ENCODE data around the gene MYOCOS.
"Not testable (repeated sequence)": the region's sequence is repeated elsewhere in the genome, so short reads cannot be mapped to it uniquely, and the experiment has no call there.

The MYOCOS gene

DNA sequence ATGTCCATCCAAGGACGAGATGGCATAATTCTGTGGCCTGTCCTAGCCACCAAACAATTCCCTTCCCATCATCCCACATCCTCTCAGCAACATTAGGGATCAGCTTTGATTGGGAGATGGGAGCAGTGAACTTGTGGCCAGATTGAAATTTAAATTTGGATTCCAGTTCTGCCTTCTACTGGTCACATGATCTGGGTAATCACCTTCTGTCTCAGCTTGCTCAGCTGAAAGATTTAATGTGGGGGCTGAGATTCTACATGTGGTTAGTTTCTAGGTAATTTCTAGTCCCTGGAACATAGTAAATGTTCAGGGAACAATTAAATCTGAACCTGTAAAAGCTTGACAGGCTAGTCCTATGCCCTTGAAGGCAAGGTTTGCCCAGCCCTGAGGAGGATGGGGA is 3.2 kb downstream of the MYOCOS start:
- DNase-seq (ENCODE audit: low read depth, low spot score): no peak

DNA sequence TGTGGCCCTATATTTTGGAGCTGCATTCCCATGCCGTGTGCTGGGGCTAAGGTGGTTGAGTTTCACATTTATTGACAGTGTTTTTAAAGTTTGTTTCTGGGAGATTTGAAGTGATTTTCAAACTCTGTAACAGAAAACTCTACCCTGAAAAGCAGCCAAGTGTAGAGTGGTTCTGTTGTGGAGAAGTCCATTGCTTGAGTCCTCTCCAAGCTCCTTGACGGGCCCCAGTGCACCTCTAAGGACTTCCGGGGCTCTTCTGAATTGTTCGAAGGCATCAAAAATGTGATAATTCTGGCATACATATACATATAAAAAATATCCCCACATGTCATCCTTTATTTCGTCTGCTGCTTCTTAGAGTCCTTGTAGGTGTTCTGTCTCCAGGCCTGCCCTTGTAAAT is 5.0 kb downstream of the MYOCOS start:
- no peak for DNase-seq (ENCODE audit: low read depth, low spot score)

DNA sequence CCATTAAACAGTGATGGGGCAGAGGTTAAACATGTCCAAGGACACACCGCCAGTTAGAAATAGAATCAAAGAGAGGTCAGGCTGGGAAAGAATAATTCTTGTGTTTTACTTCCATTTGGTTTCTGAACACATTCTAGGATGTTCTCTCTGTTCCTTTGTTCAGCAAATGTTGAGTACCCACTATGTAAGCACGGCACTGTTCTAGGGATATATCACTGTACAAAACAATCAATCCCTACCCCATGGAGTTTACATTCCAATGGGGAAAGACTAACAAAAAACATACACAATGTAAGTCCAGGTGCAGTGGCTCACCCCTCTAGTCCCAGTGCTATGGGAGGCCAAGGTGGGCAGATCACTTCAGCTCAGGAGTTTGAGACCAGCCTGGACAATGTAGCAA is 6.2 kb downstream of the MYOCOS start:
- DNase-seq (ENCODE audit: low read depth, low spot score): no peak

DNA sequence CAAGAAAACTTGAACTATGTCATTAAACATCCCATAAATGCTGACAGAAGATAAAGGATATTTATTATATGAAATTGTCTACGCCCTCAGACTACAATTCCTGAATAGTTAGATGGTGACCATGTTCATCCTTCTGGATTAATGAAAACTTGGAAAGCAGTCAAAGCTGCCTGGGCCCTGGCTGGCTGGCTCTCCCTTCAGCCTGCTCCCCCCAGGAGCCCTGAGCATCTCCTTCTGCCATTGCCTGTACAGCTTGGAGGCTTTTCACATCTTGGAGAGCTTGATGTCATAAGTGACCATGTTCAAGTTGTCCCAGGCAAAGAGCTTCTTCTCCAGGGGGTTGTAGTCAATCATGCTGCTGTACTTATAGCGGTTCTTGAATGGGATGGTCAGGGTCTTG is 13.6 kb downstream of the MYOCOS start:
- DNase-seq (ENCODE audit: low read depth, low spot score): no peak

DNA sequence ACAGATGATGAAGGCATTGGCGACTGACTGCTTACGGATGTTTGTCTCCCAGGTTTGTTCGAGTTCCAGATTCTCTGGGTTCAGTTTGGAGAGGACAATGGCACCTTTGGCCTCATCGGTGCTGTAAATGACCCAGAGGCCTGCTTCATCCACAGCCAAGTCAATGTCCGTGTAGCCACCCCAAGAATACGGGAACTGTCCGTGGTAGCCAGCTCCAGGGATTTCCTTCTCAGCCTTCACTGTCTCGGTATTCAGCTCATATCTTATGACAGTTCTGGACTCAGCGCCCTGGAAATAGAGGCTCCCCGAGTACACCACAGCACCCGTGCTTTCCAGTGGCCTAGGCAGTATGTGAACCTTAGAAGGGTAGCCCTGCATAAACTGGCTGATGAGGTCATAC is 14.1 kb downstream of the MYOCOS start:
- DNase-seq (ENCODE audit: low read depth, low spot score): no peak

DNA sequence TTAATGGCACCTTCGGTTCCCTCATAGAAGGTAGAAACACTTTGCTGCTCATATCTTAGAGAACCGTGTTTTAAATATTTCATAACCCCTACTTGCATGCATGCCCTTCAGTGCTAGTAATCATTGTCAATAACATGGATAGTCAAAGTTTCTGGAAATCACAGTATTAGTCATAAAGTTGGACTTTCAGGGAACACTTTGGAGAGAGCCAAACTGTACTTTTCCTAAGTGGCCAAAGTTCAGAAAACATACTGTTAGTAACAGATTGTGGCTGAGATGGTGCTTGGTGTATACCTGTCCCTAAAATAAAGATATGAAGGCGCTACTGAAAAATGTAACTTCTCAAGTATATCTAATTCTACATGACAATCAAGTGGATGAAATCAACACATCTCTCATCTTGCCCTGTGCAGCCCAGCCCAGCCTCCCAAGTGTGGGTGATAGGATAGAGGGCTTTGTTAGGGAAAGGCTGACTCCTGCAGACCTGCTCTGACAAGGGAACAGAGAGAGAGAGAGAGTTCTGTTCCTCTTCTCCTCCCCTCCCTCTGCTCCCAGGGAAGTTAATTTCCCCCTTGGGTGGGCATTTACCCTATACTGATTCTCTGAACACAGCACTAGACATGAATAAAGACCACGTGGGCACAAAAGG is 16.0 kb downstream of the MYOCOS start:
- DNase-seq (ENCODE audit: low read depth, low spot score): no peak

DNA sequence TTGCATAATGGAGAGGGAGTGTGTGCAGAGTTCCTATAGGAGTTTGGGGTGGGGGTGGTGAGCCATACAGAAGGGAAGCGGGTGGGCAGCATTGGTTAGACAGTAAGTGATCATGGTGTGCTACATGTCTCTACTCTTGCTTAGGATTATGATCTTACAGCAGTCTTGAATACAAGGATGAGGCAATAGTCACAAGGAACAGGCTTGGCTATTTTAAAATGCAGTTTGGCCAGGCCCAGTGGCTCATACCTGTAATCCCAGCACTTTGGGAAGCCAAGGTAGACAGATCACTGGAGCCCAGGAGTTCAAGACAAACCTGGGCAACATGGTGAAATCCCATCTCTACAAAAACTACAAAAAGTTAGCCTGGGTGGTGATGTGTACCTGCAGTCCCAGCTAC is 18.2 kb downstream of the MYOCOS start:
- DNase-seq (ENCODE audit: low read depth, low spot score): no peak

DNA sequence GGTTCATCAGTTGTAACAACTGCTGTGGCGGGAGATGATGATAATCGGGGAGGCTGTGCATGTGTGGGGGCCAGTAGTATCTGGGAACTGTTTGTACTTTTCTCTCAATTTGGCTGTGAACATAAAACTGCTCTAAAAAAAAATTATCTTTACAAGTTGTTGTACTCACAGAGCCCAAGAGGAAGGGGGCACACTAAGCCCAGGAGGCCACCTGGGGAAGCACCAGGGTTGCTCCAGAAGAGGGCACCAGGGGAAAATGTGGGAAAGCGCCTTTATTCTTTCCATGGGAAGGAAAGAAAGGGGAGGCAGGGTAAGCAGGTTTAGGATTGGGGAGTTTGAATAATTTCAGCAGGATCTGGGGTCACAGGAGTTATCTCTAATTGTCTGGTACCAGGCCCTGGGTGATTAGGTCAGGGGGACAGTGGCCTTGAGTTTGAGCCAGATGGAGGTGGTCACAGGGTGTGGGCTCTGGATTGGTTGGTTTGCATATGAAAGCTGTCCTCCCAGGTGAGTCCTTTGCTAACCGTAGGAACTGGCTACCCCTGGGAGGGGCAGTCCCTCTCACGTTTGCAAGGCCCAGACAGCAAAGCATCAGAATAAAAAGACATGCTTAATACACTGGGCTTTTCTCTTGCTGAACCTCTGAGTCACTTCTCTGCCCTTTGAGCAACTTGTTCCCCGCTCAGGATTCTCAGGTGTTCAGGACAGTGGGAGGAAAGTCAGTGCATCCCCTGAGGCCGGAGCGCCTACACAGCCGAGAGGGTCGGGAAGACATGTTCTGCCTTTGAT is 19.2 kb downstream of the MYOCOS start:
- DNase-seq (ENCODE audit: low read depth, low spot score): no peak

DNA sequence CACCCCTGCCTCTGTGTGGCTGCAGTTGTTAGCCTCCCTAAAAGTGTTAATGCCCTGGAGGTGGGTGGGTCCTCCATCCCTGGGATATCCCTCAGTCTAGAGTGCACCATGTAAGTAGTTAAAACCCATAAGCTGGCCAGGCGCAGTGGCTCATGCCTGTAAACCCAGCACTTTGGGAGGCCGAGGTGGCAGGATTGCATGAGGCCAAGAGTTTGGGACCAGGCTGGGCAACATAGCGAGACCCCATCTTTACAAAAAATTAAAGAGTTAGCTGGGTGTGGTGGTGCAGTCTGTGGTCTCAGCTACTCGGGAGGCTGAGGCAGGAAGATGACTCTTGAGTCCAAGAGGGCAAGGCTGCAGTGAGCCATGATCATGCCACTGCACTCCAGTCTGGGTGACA is 20.2 kb downstream of the MYOCOS start:
- no peak for DNase-seq (ENCODE audit: low read depth, low spot score)

DNA sequence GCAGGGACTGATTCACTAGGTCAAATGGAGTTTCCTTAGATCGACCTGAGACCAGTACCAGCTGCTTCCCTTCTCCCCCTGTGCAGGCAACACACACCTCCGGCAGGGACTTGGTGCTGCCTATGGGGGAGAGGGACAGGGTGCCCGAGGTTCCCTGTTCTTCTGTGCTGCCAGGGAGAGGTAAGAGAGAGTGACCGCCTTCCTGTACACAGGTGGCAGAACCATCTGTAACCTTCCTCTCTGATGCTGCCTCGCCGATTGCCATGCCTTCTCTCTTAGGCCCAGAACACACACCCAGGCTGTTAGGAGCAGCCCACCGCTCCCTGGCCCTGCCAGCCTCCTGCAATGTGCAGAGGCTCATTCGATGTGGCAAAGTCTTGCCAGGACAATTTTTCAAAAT is 21.1 kb downstream of the MYOCOS start:
- DNase-seq (ENCODE audit: low read depth, low spot score): no peak

DNA sequence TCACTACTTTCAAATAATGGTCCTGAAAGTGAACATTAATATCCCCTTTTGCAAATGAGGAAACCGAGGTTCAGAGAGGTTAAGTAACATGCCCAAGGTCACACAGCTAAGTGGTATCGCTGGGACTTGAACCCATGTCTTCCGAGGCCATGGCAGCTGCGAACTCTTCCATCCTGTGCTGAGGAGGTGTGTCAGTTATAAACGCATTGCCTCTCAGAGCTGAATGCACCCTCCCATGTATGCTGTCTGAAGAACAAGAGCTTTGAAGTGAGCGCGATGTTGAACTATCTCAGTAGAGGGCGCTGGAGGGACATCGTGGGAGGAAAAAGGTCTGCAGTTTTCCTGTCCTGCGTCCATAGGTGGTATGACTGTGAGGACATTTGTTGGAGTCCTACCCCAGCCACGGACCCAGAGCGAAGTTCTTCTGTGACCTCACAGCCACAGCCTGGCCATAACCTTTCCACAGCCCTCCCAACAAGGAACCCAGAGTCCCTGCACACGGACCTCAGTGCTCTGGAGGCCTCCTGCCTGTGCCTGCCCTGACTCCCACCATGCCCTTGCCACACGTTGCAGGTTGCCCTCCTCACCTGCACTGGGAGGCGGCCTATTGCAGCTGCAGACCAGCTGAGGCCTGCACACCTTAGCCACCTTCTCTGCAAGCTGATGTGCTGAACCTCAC is 22.9 kb downstream of the MYOCOS start:
- peak; percentile 86 for DNase-seq (ENCODE audit: low read depth, low spot score)

DNA sequence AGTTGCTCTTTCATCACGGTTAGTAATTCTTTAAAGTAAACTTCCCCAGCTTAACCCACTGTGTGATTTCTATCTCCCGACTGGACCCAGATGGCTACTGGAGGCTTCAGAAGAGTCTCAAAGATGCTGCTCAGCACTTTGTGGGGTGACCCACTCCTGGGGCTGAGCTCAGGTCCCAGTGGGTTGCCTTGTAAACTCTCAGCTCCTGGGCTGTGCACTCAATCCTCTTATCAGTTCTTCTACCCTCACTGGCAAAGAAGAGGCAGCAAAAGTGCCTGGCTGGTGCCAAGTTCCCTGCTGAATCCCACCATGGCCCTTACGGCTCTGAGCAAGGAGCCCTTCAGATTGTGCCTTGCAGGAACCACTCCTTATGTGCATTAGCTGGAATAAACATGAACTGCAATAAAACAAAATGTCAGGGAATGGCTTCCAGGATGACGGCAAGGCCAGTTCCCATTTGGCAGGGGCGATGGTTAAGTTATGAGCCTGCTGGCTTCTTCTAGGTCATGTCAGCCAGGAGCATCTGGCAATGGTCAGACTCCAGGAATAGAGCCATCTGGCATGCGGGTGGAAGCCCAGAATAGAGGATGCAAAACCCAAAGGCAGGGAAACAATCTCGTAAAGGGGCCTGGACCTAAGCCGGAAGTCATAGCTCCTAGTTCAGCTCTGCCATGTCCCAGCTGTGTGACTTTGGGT is 23.7 kb downstream of the MYOCOS start:
- DNase-seq (ENCODE audit: low read depth, low spot score): no peak

DNA sequence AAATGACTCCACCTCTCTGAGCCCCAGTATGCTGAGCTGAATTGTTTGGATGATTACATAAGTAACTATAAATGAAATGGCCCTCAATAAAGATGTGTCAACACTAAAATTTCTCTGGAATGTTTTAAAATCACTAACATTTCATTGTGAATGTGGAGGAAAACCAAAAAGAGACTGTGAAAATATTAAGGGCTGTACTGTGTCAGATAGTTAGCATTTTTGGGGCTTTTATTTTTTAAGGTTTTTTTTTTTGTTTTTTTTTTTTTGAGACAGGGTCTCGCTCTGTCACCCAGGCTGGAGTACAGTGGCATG is 24.2 kb downstream of the MYOCOS start:
- no peak for DNase-seq (ENCODE audit: low read depth, low spot score)

DNA sequence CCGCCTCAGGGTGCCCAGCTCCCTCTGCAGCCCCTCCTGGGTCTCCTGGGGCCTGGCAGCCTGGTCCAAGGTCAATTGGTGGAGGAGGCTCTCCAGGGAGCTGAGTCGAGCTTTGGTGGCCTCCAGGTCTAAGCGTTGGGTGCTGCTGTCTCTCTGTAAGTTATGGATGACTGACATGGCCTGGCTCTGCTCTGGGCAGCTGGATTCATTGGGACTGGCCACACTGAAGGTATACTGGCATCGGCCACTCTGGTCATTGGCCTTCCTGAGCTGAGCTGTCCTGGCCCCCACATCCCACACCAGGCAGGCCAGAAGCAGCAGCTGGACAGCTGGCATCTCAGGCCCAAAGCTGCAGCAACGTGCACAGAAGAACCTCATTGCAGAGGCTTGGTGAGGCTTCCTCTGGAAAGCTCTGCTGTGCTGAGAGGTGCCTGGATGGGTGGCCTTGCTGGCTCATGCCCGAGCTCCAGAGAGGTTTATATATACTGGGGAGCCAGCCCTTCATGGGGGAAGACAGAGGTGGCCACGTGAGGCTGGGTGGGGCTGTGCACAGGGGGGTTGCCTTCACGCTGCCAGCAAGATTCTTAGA is 30.3 kb downstream of the MYOCOS start, which contains the start of gene MYOC:
Gene MYOC, minus strand, starts transcription at position 455 of the 589 bp plus-strand sequence. Its CDS starts 77 bp downstream, at position 378.
- DNase-seq (ENCODE audit: low read depth, low spot score): no peak

DNA sequence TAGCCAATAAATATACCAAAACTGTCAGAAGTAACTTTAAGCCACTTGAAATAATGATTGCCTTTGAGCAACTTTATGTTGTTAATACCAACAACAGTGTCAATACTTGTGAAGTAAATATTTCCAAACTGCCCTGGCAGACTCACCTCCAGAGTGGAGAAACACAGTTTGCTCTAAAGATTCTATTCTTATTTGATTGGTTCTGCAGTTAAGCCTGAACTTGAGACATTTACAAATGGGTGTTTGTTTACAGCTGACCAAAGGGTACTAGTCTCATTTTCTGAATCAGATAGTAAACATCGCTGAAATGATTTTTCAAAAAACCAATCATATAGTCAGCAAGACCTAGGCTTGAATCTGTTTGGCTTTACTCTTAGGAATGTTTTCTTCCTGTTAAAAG is 31.8 kb downstream of the MYOCOS start:
- DNase-seq (ENCODE audit: low read depth, low spot score): no peak

DNA sequence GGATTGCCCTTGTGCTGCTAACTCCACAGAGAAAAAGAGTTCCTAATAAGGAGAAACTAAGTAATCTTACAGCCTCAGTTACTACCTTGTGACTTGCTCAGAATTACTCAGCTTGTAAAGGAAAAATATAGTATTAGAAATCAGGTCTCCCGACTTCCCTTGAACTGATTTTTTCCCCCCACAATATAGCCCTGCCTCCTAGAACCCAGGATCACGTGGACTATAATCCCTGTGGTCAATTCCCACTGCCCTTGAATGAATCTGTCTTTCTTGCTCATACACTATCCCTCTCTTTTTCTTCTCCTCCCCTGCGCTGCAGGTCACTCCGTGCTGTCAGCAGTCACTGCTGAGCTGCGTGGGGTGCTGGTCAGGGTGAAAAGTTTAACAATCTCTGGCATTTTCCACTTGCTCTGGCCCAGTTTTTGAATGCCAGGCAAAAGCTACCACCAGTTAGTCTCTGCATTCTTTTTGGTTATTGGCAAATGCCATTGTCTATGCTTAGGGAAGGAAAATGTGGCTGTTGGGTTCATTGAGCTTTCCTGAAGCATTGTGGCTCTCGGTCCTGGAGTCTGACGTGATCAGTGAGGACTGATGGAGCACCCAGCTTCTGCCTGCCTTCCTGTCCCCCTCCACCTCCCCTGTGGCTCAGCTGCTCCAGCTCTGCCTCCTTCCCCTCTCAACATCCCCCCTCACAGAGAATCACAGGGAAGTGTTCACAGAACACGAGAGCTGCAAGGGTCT is 32.3 kb downstream of the MYOCOS start:
- no peak for DNase-seq (ENCODE audit: low read depth, low spot score)

DNA sequence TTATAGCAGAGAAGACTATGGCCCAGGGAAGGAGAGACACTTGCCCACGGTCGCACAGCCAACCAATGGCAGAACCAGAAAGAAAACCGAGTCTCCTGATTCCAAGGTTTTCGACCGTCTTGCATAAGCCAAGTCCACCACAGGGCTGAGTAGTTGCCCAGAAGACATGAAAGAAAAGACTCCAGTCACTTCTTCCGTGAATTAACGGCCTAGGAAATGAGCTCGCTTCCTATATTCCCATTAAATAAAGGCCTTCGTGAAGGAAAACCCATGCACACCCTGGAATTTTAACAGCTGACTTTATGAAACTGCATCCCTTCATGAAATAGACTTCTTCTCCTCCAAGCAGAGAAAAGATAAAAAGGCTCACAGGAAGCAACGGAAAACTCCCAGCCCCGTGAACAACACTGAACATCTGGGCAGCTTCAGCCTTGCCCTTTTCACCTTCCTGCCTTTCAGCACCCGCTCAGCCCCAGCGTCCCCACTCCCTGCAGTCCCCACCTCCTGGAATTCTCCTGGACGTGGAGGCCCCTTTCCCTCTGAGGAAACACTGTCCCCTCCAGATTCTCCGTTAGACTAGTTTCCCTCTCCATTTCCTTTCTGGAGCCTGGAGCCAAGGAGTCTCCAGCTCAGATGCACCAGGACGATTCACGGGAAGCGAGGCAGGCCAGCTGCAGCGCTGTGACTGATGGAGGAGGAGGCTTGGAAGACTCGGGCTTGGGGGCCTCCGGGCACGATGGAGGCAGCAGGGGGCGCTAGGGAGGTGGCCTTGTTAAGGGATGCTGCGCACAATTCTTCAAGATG is 33.1 kb downstream of the MYOCOS start:
- DNase-seq (ENCODE audit: low read depth, low spot score): no peak

DNA sequence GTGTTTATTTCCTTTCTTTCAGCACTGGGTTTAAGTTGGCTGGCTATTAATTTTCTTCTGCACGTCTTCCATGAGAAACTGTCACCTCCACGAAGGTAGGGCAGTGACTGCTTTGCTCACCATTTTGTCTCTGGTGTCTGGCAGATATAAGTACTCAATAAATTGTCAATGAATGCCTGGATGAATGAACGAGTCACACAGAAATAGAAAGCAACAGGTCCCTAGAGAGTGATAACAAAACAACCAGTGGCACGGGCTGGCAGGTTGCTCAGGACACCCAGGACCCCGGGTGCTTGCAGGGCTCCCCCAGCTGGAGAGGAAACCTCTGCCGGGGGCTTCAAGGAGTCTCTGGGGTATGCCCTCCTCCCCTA is 33.7 kb downstream of the MYOCOS start:
- no peak for DNase-seq (ENCODE audit: low read depth, low spot score)

DNA sequence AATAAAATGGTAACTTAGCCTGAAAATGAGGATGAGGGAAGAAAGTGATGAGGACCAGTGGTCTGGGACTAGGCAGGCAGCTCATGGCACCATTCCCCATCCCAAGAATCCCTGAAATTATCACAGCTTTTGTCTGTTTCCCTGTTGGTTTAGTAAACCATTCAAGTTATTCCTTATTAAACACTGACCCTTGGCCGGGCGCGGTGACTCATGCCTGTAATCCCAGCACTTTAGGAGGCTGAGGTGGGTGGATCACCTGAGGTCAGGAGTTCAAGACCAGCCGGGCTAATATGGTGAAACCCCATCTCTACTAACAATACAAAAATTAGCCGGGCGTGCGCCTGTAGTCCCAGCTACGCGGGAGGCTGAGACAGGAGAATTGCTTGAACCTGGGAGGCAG is 34.2 kb downstream of the MYOCOS start:
- not testable (repeated sequence) for DNase-seq (ENCODE audit: low read depth, low spot score)

DNA sequence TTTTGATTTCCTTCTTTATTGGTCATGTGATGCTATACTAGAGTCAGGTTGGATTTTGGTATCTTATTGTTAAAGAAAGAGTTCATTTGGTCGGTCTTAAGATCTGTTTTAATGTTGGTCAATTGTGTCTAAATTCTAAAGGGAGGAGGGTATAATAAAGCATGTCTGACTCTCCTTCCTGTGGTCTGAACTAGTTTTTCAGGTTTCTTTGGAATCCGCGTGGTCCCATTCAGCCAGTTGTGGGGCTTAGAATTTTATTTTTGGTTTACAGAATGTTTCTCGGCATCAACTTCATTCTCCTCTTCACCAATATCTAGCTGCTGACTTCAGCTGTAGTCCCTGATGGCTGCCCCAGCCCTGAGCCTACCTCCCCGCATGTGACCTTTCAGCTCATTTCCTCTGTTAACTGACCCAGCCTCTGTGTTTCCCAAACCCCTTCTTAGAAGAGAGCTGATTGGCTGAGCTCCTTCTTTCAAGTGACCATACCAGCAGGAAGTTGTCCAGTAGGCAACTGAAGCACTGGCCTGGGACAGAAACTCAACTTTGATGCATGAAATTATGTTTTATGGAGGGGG is 39.1 kb downstream of the MYOCOS start:
- DNase-seq (ENCODE audit: low read depth, low spot score): no peak

All from iPS DF 19.7 (cell line).